Left lung (tissue), 10 donors: ENCODE measurements around the gene RNH1. TPM values are rescaled to one million over a fixed set of nuclear protein-coding genes. Genes with fewer than 3 reads are reported as not detected.

Experiments
- ATAC-seq: fragments of 200-7000 bp; cut with Tn5 transposase; one replicate; pipeline ENCODE4 v1.9.1; 2020; ENCODE audit warnings: moderate library complexity
- DNase-seq, 4 donors: peaks; one replicate each; pipeline ENCODE4 v3.0.0-alpha.2; 2013 to 2020
- H3K27ac ChIP-seq, 2 donors: fragments of 200-600 bp; sonication (generic) in 1 of 2; one replicate each; pipeline versions ENCODE4 v1.5.0 to v1.8.0; 2020 to 2021
- H3K27me3 ChIP-seq, 2 donors: fragments of 200-600 bp; sonication (generic) in 1 of 2; one replicate each; pipeline versions ENCODE4 v1.5.0 to v1.8.0; 2020 to 2021
- H3K36me3 ChIP-seq, 2 donors: fragments of 200-600 bp; sonication (generic) in 1 of 2; one replicate each; pipeline versions ENCODE4 v1.5.0 to v1.8.0; 2020 to 2021
- H3K4me1 ChIP-seq, 2 donors: fragments of 200-600 bp; one replicate each; pipeline ENCODE4 v1.8.0; 2021
- H3K4me3 ChIP-seq, 2 donors: fragments of 200-600 bp; sonication (generic) in 1 of 2; one replicate each; pipeline versions ENCODE4 v1.5.0 to v1.8.0; 2020 to 2021; ENCODE audit warnings: mild to moderate bottlenecking in 1 of 2
- H3K9me3 ChIP-seq, 2 donors: fragments of 200-600 bp; sonication (generic) in 1 of 2; one replicate each; pipeline versions ENCODE4 v1.5.0 to v1.8.0; 2020 to 2021
- CTCF ChIP-seq, 2 donors: fragments of 200-600 bp; sonication (generic) in 1 of 2; IDR thresholded peaks; one replicate each; pipeline versions ENCODE4 v1.5.0 to v1.8.0; 2021; ENCODE audit warnings: antibody characterized with exemption in 2 of 2
- intact Hi-C, 2 donors: fragments of 100-400 bp; cut with DNase I; formaldehyde crosslinking; loops; one replicate each; pipeline versions ENCODE4 v1.11.2 to v1.14.2; 2022
- polyA plus RNA-seq, 6 donors: library from polyadenylated mRNA; unstranded; fragments of 120-200 nt; gene quantifications; one replicate each; pipeline ENCODE4 v1.2.1, GENCODE V29; 2013; ENCODE audit not compliant: insufficient read length in 6 of 6
- total RNA-seq, 2 donors: library from RNA; stranded (reverse); fragmentation: NEBNext Ultra II Directional; extraction: Animal tissue kit (Norgen Biotek cat#: 25700); gene quantifications; one replicate each; pipeline ENCODE4 v1.2.1, GENCODE V29; 2021
- donor health status: DM: no; HTN: yes; CAD: no.
- donor health status: DM: no; HTN: no; CAD: no.

Gene RNH1
- total and polyA plus RNA-seq, 8 donors = 69.3 to 243 (median 91.2) TPM

GRCh38 chr11:455566-456147, 51.4 kb downstream of the RNH1 start:
- Histone ChIP-seq H3K27ac (no peak overlapping the region), H3K4me1 (peaks cover 7 to 17% of the 10 kb centered on the region in 2 donors), H3K4me3 (no peak overlapping the region), H3K27me3 (no peaks in the 10 kb centered on the region), H3K9me3 (no peaks in the 10 kb centered on the region), H3K36me3 (peaks cover 0 to 48% of the 10 kb centered on the region in 2 donors)
- no peak for TF ChIP-seq CTCF (IDR thresholded peaks at IDR 0.05)
- ATAC-seq (no peak), DNase-seq (peak in 1 of 4 donors; percentile 55)
- intact Hi-C loops = no loop called here

GRCh38 chr11:454801-455565, 52.1 kb downstream of the RNH1 start:
- Histone ChIP-seq H3K4me1 (peaks cover 7 to 19% of the 10 kb centered on the region in 2 donors), H3K36me3 (peaks cover 0 to 42% of the 10 kb centered on the region in 2 donors), H3K27me3 (no peaks in the 10 kb centered on the region), H3K9me3 (no peaks in the 10 kb centered on the region), H3K4me3 (no peak overlapping the region), H3K27ac (no peak overlapping the region)
- intact Hi-C loops = no loop called here
- DNase-seq = peak in 1 of 4 donors; percentile 53
- TF ChIP-seq CTCF (IDR thresholded peaks at IDR 0.05) = no peak
- no peak for ATAC-seq

- Histone ChIP-seq H3K4me1 (peaks cover 15 to 28% of the 10 kb centered on the region in 2 donors), H3K9me3 (no peaks in the 10 kb centered on the region), H3K36me3 (peaks cover 0 to 34% of the 10 kb centered on the region in 2 donors), H3K27ac (no peak overlapping the region), H3K4me3 (no peak overlapping the region), H3K27me3 (no peaks in the 10 kb centered on the region)
- no peak for TF ChIP-seq CTCF (IDR thresholded peaks at IDR 0.05)
- DNase-seq (peak in 1 of 4 donors; percentile 48), ATAC-seq (no peak)
- intact Hi-C loops = no loop called here
Observed at GRCh38 chr11:454043-454442, 53.0 kb downstream of the RNH1 start.

- Histone ChIP-seq H3K27me3 (no peaks in the 10 kb centered on the region), H3K4me1 (peaks cover 18 to 33% of the 10 kb centered on the region in 2 donors), H3K36me3 (peaks cover 0 to 34% of the 10 kb centered on the region in 2 donors), H3K4me3 (no peak overlapping the region), H3K27ac (no peak overlapping the region), H3K9me3 (no peaks in the 10 kb centered on the region)
- ATAC-seq = no peak
- peak in 1 of 4 donors; percentile 63 for DNase-seq
- no peak for TF ChIP-seq CTCF (IDR thresholded peaks at IDR 0.05)
- intact Hi-C loops = no loop called here
Observed at GRCh38 chr11:453564-453963, 53.5 kb downstream of the RNH1 start.

DNA sequence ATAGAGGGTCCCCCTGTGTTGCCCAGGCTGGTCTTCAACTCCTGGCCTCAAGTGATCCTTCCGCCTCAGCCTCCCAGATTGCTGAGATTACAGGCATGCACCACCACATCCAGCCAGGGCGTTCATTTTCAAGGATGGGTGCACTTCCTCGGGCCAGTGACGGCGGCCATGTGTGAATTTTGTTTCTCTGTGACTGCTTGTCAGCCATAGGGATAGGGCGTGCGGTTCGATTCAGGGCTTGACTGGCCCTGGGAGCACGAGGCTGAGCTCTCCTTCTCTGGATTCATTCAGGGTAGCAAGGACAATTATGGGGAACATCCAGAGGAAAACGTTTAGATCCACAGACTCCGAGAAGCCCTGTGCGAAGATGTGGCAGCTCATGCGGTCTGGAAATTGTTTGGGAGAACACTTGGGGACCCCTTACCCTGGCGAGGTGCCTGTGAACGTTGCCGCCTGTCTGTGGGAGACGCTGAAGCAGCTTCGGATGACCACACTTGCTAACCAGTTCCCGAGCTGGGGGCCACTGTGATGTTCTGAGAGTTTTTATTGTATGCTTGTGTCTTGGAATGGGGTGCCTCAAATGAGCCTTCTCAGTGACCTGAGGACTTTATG, 54.0 kb downstream of the RNH1 start:
- Histone ChIP-seq H3K36me3 (peaks cover 0 to 34% of the 10 kb centered on the region in 2 donors), H3K27me3 (no peaks in the 10 kb centered on the region), H3K27ac (no peak overlapping the region), H3K9me3 (no peaks in the 10 kb centered on the region), H3K4me3 (no peak overlapping the region), H3K4me1 (peaks cover 21 to 37% of the 10 kb centered on the region in 2 donors)
- intact Hi-C loops = no loop called here
- ATAC-seq (no peak), DNase-seq (peak in 1 of 4 donors; percentile 60)
- TF ChIP-seq CTCF (IDR thresholded peaks at IDR 0.05) = no peak
